Kidney capillary endothelial cell (primary cell): Measurements from ENCODE around the gene TMEM236.

Experiments used
- DNase-seq: peaks from one replicate; pipeline ENCODE4 v3.0.0-alpha.2; 2018; ENCODE audit warnings: low spot score

Gene TMEM236

DNA sequence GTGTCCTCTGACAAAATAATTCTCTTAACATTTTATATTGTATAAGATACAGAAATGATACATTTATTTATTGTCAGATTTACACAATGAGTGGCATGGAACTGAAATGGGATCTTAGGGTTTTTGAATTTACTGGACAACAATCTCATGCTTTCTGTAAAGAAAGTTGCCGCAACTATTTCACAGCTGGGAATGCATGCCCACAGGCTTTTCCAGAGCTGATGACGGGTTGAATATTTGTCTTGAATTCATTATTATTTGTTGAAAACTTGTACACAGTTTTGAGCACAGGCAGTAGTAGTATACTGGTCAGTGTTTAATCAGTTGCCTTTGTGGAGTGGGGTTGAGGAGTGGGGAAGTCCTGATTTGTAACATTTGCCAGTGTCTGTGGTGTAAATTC lies 36.6 kb downstream of the TMEM236 start:
- no peak for DNase-seq

DNA sequence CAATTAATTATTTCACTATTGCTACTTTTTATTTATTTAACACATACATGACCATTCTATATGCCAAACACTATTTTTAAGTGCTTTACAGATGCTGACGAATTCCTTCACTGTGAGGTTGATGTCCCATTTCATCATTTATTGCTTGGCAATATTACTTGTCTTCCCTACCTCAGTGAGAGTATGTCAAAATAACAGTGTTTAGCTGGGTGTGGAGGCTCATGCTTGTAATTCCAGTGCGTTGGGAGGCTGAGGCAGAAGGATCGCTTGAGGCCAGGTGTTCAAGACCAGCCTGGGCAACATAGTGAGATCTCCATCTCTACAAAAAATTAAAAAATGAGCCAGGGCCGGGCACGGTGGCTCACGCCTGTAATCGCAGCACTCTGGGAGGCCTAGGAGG lies 37.4 kb downstream of the TMEM236 start:
- no peak for DNase-seq

DNA sequence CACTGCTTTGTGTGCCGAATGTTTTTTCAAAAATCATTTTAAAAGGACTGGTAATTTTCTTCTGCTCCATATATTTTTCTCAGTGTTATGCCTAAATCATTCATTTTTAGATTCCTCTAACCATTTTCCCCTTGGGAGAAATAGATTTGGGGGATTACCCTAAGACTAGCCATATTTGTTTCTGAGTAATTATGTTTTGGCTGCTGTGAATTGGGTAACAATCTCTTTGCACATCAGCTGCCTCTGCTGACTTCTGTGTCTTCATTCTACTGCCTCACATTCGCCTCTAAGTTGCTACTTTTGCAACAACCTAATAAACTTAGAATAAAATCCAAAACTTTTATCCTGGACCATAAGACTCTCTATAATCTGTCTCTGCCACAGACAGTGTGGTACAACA lies 38.6 kb downstream of the TMEM236 start:
- DNase-seq: no peak

GRCh38 chr10:17792991-17793390 lies 41.0 kb downstream of the TMEM236 start:
- DNase-seq: no peak

GRCh38 chr10:17793823-17794644 lies 42.0 kb downstream of the TMEM236 start:
- DNase-seq: no peak

DNA sequence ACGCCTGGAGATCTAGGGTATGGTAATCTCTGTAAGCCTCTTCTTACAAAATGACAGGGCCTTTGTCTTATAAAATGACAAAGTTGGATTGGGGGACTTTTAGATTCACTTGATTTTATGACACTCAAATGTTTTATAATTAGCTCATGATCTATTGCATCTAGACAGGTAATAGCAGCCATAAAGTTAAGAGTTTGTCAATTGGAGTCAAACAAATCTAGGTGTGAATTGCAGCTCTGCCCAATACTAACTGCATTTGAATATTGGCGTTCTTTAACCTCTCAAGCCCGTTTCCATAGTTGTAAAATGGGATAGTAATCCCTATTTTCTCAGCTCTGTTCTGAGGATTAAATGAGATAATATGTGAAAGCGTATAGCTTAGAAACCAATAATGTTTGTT lies 43.1 kb downstream of the TMEM236 start:
- DNase-seq: no peak

DNA sequence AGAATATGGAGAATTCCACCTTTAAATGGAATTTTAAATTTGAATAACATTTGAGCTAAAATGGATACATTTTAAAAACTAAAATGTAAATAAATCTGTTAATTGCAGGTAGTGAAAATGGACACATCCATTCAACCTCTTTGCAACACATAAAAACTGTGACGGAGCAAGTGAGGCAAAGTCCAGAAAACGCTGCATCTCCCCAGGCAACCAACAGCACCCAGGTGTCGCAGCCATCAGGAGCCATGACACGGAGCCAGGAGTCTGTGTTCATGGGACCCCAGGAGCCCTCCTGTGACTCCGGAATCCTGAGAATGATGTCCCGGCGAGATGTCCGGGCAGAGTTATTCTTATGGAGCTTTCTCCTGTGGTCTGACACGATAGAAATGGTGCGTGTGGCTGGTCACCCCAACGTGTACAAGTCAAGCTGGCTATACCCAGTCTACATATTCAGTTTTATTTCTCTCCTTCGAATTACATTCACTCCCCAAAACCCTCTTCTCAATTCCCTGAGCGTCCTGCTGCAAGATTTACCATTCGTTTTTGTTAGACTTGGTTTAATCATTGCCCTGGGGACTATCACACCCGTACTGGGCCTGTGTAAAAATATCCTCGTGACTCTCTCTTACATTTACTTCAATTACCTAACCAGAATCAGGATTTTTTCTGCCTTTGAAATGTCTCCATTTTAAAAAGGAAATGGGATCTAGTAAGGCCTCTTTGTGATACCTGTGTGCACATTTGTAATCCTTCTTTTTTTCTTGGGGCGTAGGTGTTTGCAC lies 44.0 kb downstream of the TMEM236 start:
- no peak for DNase-seq

DNA sequence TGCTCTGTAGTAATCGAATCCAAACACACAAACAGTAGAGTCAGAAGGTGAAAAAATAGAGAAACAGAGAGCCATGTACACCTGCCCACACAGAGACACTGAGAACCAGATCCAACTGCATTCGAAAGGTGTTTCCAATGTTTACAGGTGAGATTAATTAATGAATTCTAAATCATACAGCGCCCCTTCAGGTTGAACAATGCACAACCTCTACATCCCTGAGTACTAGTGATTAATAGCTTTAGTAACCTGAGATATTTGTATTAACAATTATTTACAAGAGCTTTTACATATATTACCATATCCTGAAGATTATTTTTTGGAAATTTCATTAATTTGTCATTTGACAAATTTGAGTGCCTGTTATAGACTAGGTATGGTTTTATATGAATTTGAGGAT lies 49.5 kb downstream of the TMEM236 start:
- DNase-seq: no peak

DNA sequence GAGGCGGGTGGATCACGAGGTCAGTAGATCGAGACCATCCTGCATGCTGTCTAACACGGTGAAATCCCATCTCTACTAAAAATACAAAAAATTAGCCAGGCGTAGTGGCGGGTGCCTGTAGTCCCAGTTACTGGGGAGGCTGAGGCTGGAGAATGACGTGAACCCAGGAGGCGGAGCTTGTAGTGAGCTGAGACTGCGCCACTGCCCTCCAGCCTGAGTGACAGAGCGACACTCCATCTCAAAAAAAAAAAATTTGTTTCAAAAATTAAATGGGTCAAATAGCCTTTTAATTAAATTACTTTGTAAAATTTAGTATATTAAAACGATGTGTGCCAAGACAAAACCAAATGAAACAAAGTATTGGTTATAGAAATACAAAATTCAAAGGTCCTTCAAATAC lies 50.3 kb downstream of the TMEM236 start:
- no peak for DNase-seq

GRCh38 chr10:17802976-17803375 lies 51.0 kb downstream of the TMEM236 start:
- DNase-seq: peak; percentile 63

DNA sequence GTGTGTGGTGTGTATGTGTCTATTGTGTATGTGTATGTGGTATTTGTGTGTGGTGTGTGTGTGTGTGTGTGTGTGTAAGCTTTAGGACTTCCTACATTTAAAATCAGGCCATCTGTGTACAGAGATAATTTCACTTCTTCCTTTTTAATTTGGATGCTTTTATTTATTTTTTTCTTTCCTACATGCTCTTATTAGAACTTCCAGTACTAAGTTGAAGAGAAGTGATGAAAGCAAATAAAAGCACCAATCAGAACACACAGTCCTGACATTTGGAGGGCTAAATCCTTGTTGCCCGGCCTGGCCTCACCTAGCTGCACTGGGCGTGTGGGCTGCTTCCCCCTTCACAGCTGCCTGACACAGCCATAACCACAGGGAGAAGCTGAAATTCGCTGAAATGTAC lies 53.3 kb downstream of the TMEM236 start:
- no peak for DNase-seq

- no peak for DNase-seq
Observed at GRCh38 chr10:17805921-17806577, 54.0 kb downstream of the TMEM236 start.

DNA sequence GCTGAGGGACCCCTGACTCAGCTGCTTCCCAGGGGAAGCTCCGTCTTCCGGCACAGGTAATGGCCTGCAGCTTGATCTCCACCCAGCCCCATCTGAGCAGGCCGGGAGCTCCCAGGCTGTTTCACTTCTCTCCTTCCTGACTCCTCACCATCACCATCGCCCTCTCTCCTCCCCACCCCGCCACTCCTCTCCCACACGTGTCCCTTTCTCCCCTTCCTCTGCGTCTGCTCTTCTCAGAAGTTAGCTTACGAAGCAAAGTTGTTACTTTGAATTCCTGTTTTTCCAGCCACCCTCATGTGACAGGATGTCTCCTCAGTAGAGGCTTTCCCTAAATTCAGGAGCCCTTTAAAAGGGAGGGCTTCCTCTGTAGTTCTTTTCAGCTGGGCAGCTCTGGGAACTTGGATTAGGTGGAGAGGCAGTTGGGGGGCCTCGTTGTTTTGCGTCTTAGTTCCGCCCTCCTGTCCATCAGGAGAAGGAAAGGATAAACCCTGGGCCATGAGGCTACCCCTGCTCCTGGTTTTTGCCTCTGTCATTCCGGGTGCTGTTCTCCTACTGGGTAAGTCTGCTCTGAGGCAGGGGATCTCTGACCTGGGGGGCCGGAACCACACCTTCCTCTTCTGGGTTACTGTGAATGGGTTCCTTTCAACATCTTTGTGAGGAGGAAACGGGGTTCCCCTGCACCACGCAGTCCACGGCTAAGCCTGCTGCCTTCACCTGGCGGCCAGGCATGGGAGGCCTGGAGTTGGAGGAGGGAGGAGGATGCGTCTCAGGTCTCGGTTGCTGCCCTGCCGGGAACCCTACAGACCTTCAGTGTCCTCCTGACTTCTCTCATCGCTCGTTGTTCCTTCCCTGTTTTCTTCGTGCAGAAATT lies 57.2 kb downstream of the TMEM236 start, which contains the start of gene MRC1:
TSS of gene MRC1 (plus strand) at position 378 of the 871 bp plus-strand sequence. CDS start at position 496, 118 bp downstream.
- DNase-seq: no peak

- DNase-seq: peak; percentile 46
Observed at GRCh38 chr10:17811146-17811865, 59.3 kb downstream of the TMEM236 start.

DNA sequence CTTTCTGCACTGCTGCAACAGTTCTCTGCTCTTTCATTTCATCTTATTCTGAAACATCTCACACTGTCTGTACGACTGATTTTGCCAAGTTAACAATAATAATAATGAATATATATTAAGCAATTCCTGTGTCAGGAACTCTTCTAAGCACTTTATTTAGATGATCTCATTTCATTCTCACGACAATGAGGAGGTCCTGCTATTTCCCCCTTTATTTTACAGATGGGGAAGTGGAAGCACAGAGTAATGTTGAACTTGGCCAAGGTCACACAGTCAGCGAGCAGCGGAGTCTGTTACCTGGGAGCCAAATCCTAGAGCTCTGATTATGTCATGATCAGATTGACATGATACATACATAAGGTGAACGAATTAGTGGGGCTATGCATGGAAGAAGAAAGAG lies 63.0 kb downstream of the TMEM236 start:
- no peak for DNase-seq

DNA sequence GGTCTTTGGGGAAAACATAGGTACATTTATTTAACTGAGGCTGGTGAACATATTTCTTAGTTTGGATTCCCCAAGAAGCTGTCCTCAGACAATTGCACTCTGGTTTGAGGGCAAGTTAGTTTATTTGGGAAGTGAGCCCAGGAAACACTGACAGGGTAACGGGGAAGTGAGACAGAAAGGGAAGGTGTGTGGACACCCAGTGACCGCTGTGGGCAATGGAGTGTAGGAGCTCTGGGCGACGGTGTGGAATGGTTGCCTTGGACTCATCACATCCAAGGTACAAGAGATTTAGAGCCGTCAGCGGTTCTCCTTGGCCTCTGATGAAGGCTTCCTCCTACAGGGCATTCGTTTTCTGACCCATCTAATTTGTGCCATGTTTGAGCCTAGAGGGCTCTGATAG lies 64.2 kb downstream of the TMEM236 start:
- DNase-seq: no peak

DNA sequence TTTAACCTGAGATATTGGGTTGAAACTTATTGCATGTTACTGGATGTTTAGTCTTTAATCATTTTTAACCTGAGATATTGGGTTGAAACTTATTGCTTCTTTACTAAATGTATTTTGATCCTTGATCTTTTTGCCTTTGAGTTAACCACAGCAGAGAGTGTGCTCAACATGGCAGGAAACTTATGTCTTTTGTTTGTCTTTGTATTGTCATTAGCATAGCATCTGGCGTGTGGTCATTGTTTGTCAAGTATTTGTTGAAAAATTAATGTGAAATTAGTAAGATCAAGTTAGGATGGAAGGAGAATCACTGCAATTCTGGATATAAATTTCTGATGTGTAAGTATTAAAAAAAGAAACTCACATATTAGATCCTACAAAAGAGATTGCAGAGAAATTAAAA lies 65.3 kb downstream of the TMEM236 start:
- DNase-seq: no peak

DNA sequence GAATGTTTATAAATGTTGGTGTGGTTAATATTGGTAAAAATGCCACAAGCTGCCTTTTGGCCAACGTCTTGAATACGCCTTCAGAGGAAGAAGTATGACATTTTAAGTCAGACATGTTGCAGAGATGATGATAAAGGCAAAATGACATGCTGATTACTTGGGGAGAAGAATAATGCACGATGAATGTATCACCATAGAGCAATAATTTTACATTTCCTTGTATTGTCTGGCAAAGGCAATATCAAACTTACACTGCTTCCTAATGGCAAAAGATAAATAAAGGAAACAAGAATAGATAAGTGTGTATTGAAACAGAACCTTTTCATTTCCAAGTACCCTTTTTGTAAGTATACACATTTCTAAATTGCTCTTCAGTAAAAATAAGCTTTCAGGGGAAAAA lies 65.8 kb downstream of the TMEM236 start:
- DNase-seq: no peak

DNA sequence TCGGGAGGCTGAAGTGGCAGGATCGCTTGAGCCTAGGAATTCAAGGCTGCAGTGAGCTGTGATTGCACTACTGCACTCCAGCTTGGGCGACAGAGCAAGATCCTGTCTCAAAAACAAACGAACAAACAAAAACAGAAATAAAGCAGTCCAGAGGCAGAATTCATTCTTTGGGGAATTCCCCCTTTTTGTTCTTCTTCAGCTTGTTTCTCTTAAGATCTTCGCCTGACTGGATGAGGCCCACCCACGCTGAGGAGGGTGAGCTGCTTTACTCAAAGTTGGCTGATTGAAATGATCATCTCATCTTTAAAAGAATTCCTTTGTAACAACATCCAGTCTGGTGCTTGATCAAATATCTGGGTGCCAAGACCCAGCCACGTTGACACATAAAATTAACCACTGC lies 67.8 kb downstream of the TMEM236 start:
- DNase-seq: no peak

GRCh38 chr10:17820943-17821342 lies 68.9 kb downstream of the TMEM236 start:
- DNase-seq: no peak

DNA sequence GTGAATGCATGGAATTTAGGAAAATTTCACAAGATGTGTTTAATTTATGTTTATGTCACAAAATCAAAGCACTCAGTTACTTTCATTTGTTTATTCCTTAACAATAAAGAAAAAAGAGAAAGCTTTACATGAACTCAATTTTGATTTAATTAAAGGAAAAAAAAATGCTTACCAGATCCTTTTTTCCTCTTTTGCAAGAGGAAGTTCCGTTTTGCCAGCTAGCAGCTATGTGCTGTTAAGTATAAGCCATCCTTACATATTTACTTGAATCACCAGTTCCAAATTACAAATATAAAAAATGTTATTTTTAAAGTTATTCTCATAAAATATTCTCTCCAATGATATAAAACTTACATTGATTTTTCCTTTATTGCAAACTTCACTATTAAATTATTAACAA lies 69.9 kb downstream of the TMEM236 start:
- no peak for DNase-seq
